H9 (cell line): ENCODE measurements around the gene PRKRA. TPM values are rescaled to one million over a fixed set of nuclear protein-coding genes. Genes with fewer than 3 reads are reported as not detected.

ENCODE experiments used
- DNase-seq: peaks from one replicate; pipeline ENCODE4 v3.0.0-alpha.2; 2017
- H2AFZ ChIP-seq: one replicate; pipeline ENCODE4 v1.6.1; 2013; ENCODE audit warnings: mild to moderate bottlenecking, low read length, control low read depth, moderate library complexity
- H2AK5ac ChIP-seq: 2 replicates; pipeline ENCODE4 v1.6.1; 2013; ENCODE audit warnings: low read length, control low read depth, mixed read lengths; ENCODE audit not compliant: insufficient read length
- H2BK120ac ChIP-seq: one replicate; pipeline ENCODE4 v1.6.1; 2013; ENCODE audit warnings: low read depth, mild to moderate bottlenecking, low read length, control low read depth, inconsistent platforms; ENCODE audit not compliant: poor library complexity, severe bottlenecking
- H2BK12ac ChIP-seq: 2 replicates; pipeline ENCODE4 v1.6.1; 2013; ENCODE audit warnings: low read length, control low read depth, mixed read lengths, low read depth; ENCODE audit not compliant: insufficient read length
- H2BK15ac ChIP-seq: 2 replicates; pipeline ENCODE4 v1.6.1; 2013; ENCODE audit warnings: low read depth, low read length, control low read depth
- H2BK20ac ChIP-seq: one replicate; pipeline ENCODE4 v1.6.1; 2013; ENCODE audit warnings: low read depth, mild to moderate bottlenecking, low read length, control low read depth, inconsistent platforms; ENCODE audit not compliant: poor library complexity, severe bottlenecking
- H2BK5ac ChIP-seq: 2 replicates; pipeline ENCODE4 v1.6.1; 2013; ENCODE audit warnings: low read length, control low read depth, mixed read lengths; ENCODE audit not compliant: insufficient read length
- H3K14ac ChIP-seq: 2 replicates; pipeline ENCODE4 v1.6.1; 2013; ENCODE audit warnings: low read length, control low read depth; ENCODE audit not compliant: insufficient read depth
- H3K18ac ChIP-seq: 2 replicates; pipeline ENCODE4 v1.6.1; 2013; ENCODE audit warnings: low read depth, mild to moderate bottlenecking, mixed read lengths, low read length, control low read depth; ENCODE audit not compliant: insufficient read length
- H3K23ac ChIP-seq: 2 replicates; pipeline ENCODE4 v1.6.1; 2013; ENCODE audit warnings: low read length, control low read depth, mixed read lengths, low read depth; ENCODE audit not compliant: insufficient read length
- H3K23me2 ChIP-seq: 2 replicates; pipeline ENCODE4 v1.6.1; 2013; ENCODE audit warnings: low read depth, mild to moderate bottlenecking, mixed read lengths, low read length, control low read depth; ENCODE audit not compliant: insufficient read length, poor library complexity, severe bottlenecking
- H3K27ac ChIP-seq: 2 replicates; pipeline ENCODE4 v1.5.1; 2013; ENCODE audit warnings: low read length, control low read depth, mixed read lengths, low read depth; ENCODE audit not compliant: insufficient read length
- H3K27me3 ChIP-seq: 2 replicates; pipeline ENCODE4 v1.6.1; 2013; ENCODE audit warnings: low read length, control low read depth, inconsistent platforms; ENCODE audit not compliant: insufficient read depth
- H3K4ac ChIP-seq: 2 replicates; pipeline ENCODE4 v1.6.1; 2013; ENCODE audit warnings: low read depth, mild to moderate bottlenecking, control low read depth, inconsistent platforms, low read length, moderate library complexity
- H3K4me1 ChIP-seq: 2 replicates; pipeline ENCODE4 v1.6.1; 2013; ENCODE audit warnings: low read length, control low read depth, inconsistent platforms; ENCODE audit not compliant: insufficient read depth
- H3K4me2 ChIP-seq: 2 replicates; pipeline ENCODE4 v1.6.1; 2013; ENCODE audit warnings: low read length, control low read depth, mixed read lengths; ENCODE audit not compliant: insufficient read length, insufficient read depth
- H3K56ac ChIP-seq: 2 replicates; pipeline ENCODE4 v1.6.1; 2013; ENCODE audit warnings: low read depth, mild to moderate bottlenecking, mixed read lengths, low read length, control low read depth; ENCODE audit not compliant: insufficient read length
- H3K79me1 ChIP-seq: 2 replicates; pipeline ENCODE4 v1.6.1; 2013; ENCODE audit warnings: low read depth, mild to moderate bottlenecking, moderate library complexity, low read length, control low read depth, inconsistent platforms; ENCODE audit not compliant: insufficient read depth, poor library complexity, severe bottlenecking
- H3K79me2 ChIP-seq: 2 replicates; pipeline ENCODE4 v1.6.1; 2013; ENCODE audit warnings: low read length, control low read depth, inconsistent platforms; ENCODE audit not compliant: insufficient read depth
- H3K9ac ChIP-seq: 2 replicates; pipeline ENCODE4 v1.6.1; 2013; ENCODE audit warnings: low read length, control low read depth, mixed read lengths; ENCODE audit not compliant: insufficient read length; ENCODE audit errors: extremely low read depth
- H3K9me3 ChIP-seq: one replicate; pipeline ENCODE4 v1.6.1; 2013; ENCODE audit warnings: low read depth, low read length, inconsistent platforms; ENCODE audit not compliant: control insufficient read depth
- H3T11ph ChIP-seq: one replicate; pipeline ENCODE4 v1.6.1; 2013; ENCODE audit warnings: mild to moderate bottlenecking, low read length, control low read depth, inconsistent platforms
- H4K20me1 ChIP-seq: one replicate; pipeline ENCODE4 v1.6.1; 2013; ENCODE audit not compliant: control insufficient read depth, insufficient read length, insufficient read depth
- H4K5ac ChIP-seq: 2 replicates; pipeline ENCODE4 v1.6.1; 2013; ENCODE audit warnings: low read depth, mild to moderate bottlenecking, mixed read lengths, low read length, control low read depth; ENCODE audit not compliant: insufficient read length
- H4K8ac ChIP-seq: replicated peaks from 2 replicates; pipeline ENCODE4 v1.6.1; 2013; ENCODE audit warnings: low read length, control low read depth, mixed read lengths, low read depth; ENCODE audit not compliant: insufficient read length
- H4K91ac ChIP-seq: 2 replicates; pipeline ENCODE4 v1.6.1; 2013; ENCODE audit warnings: low read depth, mild to moderate bottlenecking, moderate library complexity, mixed read lengths, low read length, control low read depth; ENCODE audit not compliant: insufficient read length
- H3K27ac Mint-ChIP-seq, 3 experiments: 2 replicates in 2 of 3; 3 replicates in 1 of 3; pipeline ENCODE4 v1.8.0; 2020 to 2021; ENCODE audit warnings: mixed read lengths in 3 of 3, mild to moderate bottlenecking in 1 of 3, moderate library complexity in 1 of 3
- H3K27me3 Mint-ChIP-seq: 2 replicates; pipeline ENCODE4 v1.8.0; 2021; ENCODE audit warnings: low read depth, mild to moderate bottlenecking, moderate library complexity, mixed read lengths
- H3K36me3 Mint-ChIP-seq, 3 experiments: 2 replicates in 2 of 3; 3 replicates in 1 of 3; pipeline ENCODE4 v1.8.0; 2020 to 2021; ENCODE audit warnings: low read depth in 3 of 3, mixed read lengths in 3 of 3; ENCODE audit not compliant: insufficient read depth in 1 of 3
- H3K4me1 Mint-ChIP-seq, 2 experiments: 2 replicates each; pipeline ENCODE4 v1.8.0; 2020; ENCODE audit warnings: mixed read lengths in 2 of 2
- H3K4me3 Mint-ChIP-seq, 2 experiments: 2 replicates in 1 of 2; 3 replicates in 1 of 2; pipeline ENCODE4 v1.8.0; 2020 to 2021; ENCODE audit warnings: mild to moderate bottlenecking in 2 of 2, mixed read lengths in 2 of 2, moderate library complexity in 1 of 2
- H3K9me3 Mint-ChIP-seq, 2 experiments: 2 replicates in 1 of 2; 3 replicates in 1 of 2; pipeline ENCODE4 v1.8.0; 2020; ENCODE audit warnings: mild to moderate bottlenecking in 2 of 2, mixed read lengths in 2 of 2, moderate library complexity in 1 of 2
- CTCF ChIP-seq: fragments of 200-600 bp; sonication (generic); conservative IDR thresholded peaks from 3 replicates; pipeline ENCODE4 v1.8.0; 2021; ENCODE audit warnings: antibody characterized with exemption, mild to moderate bottlenecking
- WGBS: extraction: QIAGEN DNeasy Blood & Tissue Kit; methylation state at CpG from one replicate; pipeline ENCODE4 v1.1.7; 2013; ENCODE audit warnings: missing lambda C conversion rate, low lambda C conversion rate, mixed read lengths; ENCODE audit not compliant: insufficient read length; ENCODE audit errors: extremely low coverage; 5-methylcytosine and 5-hydroxymethylcytosine counted together
- total RNA-seq: library from RNA; stranded (reverse); gene quantifications from 2 replicates; pipeline ENCODE4 v1.2.1, GENCODE V29; 2021

Gene PRKRA
- total RNA-seq, 1 experiment from 2014 or later: 61.5 TPM

- no peak overlapping the region for H3K4ac ChIP-seq
- no peak overlapping the region for H2BK120ac ChIP-seq
- no peak overlapping the region for H2BK12ac ChIP-seq
- no peak overlapping the region for H3K18ac ChIP-seq
- no peak overlapping the region for H3K4me2 ChIP-seq
- H3K9me3 ChIP-seq: no peaks in the 10 kb centered on the region
- H4K91ac ChIP-seq: no peak overlapping the region
- H4K20me1 ChIP-seq: no peaks in the 10 kb centered on the region
- TF ChIP-seq CTCF: no peak
- Mint-ChIP-seq H3K9me3 (no peaks in the 10 kb centered on the region), H3K36me3 (no peaks in the 10 kb centered on the region), H3K4me3 (no peak overlapping the region), H3K27me3 (no peaks in the 10 kb centered on the region), H3K4me1 (peaks cover 0 to 4% of the 10 kb centered on the region in 2 experiments; a peak in 1 of 4 replicates), H3K27ac (no peak overlapping the region)
- H3K56ac ChIP-seq: no peak overlapping the region
- H4K8ac ChIP-seq: no peak overlapping the region
- no CpG with 5 or more reads among the region's 5 CpGs for WGBS
- no peaks in the 10 kb centered on the region for H3K79me1 ChIP-seq
- H3T11ph ChIP-seq: no peak overlapping the region
- no peak overlapping the region for H3K27ac ChIP-seq
- H3K79me2 ChIP-seq: no peaks in the 10 kb centered on the region
- no peak overlapping the region for H2BK15ac ChIP-seq
- H3K23me2 ChIP-seq: no peaks in the 10 kb centered on the region
- no peak overlapping the region for H3K14ac ChIP-seq
- H4K5ac ChIP-seq: no peak overlapping the region
- no peak overlapping the region for H2BK20ac ChIP-seq
- H3K27me3 ChIP-seq: no peaks in the 10 kb centered on the region
- H2BK5ac ChIP-seq: no peak overlapping the region
- H2AK5ac ChIP-seq: no peak overlapping the region
- DNase-seq: no peak
- H3K4me1 ChIP-seq: no peaks in the 10 kb centered on the region
- no peak overlapping the region for H3K23ac ChIP-seq
- H2AFZ ChIP-seq: no peak overlapping the region
- no peak overlapping the region for H3K9ac ChIP-seq
Measured at GRCh38 chr2:178409261-178409660, 41.7 kb downstream of the PRKRA start.
